NK-92 (cell line): ENCODE measurements around the gene SMARCB1.

ENCODE experiments used
- DNase-seq: peaks from one replicate; lab custom pipeline; 2025; ENCODE audit not compliant: unreplicated experiment; lab: John Stamatoyannopoulos, UW

The SMARCB1 gene

GRCh38 chr22:23829845-23830372 lies 43.1 kb downstream of the SMARCB1 start:
- no peak for DNase-seq

GRCh38 chr22:23831261-23831660 lies 44.5 kb downstream of the SMARCB1 start:
- DNase-seq = no peak

GRCh38 chr22:23831781-23832180 lies 45.0 kb downstream of the SMARCB1 start:
- DNase-seq = no peak

- DNase-seq = no peak
Observed at GRCh38 chr22:23832226-23833016, 45.7 kb downstream of the SMARCB1 start.

GRCh38 chr22:23833017-23833751 lies 46.4 kb downstream of the SMARCB1 start:
- no peak for DNase-seq

DNA sequence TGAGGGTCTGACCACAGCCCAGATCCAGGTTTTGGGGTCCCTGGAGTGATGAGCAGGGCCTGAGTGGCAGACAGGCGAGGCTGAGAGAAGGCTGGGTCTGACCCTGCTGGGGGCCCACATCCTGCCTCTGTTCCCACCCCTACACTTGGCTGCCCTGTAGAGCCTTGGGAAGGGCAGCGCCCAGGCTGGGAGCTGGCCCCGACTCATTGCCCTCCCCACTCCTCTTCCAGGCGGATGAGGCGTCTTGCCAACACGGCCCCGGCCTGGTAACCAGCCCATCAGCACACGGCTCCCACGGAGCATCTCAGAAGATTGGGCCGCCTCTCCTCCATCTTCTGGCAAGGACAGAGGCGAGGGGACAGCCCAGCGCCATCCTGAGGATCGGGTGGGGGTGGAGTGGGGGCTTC lies 47.1 kb downstream of the SMARCB1 start:
- no peak for DNase-seq

DNA sequence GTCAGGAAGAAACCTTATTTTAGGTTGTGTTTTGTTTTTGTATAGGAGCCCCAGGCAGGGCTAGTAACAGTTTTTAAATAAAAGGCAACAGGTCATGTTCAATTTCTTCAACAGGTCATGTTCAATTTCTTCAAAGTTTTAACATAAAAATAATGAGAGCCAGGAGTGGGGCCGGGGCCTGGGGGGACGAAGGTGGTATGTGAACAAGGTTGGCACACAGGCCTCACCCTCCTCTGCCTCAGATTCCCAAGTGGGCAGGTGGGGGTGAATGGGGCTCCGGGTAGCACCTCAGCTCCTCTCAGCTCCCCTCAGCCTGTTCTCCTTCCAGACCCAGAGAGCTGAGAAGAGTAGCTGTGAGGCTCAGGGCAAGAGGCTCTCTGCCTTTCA lies 47.6 kb downstream of the SMARCB1 start:
- DNase-seq = no peak

- DNase-seq = no peak
Observed at GRCh38 chr22:23834793-23835483, 48.2 kb downstream of the SMARCB1 start.

GRCh38 chr22:23835484-23836144 lies 48.8 kb downstream of the SMARCB1 start:
- no peak for DNase-seq

DNA sequence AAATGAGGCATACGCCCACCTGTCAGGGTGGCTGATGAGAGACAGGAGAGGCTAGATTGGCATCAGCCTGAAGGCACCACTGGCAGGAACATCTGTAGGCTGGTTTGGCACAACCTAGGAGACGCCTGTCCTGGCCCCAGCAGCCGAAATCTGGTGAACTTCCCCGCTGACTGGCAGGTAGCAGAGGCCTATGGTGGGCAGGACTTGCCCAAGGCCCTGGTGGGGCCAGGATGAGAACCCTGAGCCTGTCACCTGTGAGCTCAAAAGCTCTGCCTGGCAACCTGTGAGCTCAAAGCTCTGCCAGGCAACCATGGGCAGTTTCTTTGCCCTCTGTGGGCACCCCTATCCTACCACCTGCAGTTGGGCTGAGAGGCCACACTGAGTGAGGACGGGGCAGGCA lies 49.5 kb downstream of the SMARCB1 start:
- DNase-seq = no peak

DNA sequence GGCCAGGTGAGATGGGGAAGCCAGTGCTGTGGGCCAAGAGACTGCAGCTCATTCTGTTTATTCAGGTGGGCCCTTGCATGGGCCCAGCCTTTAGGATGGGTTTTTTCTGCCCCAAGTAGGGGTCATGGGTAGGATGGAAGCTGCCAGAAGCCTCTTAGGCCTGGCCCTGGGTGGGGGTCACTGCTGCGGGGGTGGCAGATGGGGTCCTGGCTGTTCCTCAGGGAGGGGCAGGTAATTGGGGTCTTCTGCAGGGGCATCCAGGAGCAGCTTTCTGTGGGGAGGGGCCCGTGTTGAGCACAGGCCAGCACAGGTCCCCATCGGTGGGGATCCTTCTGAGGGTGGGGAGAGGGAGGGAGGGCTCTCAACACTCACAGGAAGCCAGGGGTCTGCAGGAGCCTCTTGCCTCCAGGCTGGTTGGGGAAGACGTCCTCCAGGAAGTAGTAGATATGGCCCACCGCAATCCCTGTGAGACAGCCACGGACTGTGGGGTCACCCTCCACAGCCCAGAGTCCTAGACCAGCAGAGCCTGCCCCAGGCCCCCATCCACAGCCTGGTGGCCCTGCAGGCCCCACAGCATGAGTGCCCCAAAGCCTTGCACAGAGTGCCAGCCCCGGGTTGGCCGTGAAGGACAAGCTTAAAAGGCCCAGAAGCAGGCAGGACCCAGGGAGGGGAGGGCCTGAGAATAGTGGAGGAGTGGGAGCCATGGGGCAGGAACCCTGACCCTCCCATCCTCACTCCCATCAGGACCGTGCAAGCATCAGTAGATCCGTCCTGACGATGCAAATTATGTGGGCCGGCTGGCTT lies 50.1 kb downstream of the SMARCB1 start:
- no peak for DNase-seq

GRCh38 chr22:23837496-23837859 lies 50.7 kb downstream of the SMARCB1 start:
- no peak for DNase-seq

GRCh38 chr22:23837911-23838680 lies 51.3 kb downstream of the SMARCB1 start:
- DNase-seq = no peak

GRCh38 chr22:23838681-23839468 lies 52.1 kb downstream of the SMARCB1 start, which contains the start of gene DERL3:
Gene DERL3 (minus strand): TSS chr22:23839006. CDS start chr22:23838987, 19 bp downstream.
- peak; percentile 50 for DNase-seq

DNA sequence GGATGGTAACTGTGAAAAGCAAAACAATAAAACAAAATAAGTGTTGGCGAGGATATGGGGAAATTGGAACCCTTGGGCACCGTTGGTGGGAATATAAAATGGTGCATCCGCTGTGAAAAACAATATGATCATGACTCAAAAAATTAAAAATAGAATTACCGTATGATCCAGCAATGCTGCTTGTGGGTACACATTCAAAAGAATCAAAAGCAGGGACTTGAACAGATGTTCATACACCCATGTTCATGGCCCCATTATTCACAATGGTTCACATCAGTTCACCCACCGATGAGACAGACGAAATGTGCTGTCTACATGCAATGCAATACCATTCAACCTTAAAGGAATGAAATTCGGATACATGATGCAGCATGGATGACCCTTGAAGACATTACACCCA lies 53.3 kb downstream of the SMARCB1 start:
- no peak for DNase-seq

DNA sequence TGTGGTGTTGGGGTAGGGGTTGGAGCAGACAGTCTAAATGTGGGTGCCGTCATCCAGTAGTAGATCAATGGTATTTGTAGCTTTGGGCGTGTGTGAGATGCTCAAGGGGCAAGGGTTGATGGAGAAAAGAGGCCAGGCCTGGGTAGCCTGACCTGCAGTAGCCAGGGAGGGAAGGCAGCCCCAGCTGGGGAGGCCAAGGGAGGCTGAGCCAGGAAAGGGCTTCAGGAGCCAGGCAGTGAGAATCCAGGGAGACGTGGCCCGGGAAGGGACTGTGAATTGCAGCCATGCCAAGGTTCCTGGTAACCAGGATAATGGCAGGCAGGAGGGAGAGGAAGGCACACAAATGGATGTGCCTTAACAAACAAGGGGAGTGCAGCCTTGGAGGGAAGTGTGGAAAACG lies 54.5 kb downstream of the SMARCB1 start:
- DNase-seq = no peak

DNA sequence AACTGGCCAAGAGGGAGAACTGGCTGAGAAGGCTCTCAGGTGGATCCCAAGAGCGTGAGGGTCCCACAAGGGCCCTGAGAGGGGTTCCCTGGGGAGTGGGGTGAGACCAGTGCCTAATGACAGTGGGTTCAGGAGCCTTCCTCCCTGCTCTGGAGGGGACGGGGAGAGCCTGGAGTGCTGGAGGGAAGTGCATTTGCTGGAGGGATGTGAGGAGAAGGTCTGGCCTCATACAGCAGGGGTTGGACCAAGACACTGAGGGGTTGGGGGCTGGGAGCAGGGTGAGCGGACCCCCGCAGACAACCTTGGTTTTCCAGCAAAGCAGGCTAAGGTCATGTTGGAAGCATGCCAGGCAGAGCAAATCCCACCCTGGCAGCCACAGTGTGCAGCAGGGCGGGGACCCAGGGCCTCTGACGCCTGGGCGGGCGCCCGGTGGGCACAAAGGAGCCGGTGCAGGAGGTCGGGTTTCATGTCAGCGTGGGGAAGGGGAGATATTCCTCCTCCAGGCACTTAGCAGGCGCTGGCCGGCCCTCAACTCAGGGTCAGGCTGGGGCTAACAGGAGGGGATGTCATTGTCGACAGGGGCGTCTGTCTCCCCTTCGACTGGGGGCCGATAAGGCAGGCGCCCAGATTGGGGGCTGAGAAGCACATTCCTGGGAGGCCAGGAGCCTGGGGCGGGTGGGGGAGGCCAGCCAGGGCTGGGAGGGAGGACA lies 55.1 kb downstream of the SMARCB1 start:
- DNase-seq = no peak

DNA sequence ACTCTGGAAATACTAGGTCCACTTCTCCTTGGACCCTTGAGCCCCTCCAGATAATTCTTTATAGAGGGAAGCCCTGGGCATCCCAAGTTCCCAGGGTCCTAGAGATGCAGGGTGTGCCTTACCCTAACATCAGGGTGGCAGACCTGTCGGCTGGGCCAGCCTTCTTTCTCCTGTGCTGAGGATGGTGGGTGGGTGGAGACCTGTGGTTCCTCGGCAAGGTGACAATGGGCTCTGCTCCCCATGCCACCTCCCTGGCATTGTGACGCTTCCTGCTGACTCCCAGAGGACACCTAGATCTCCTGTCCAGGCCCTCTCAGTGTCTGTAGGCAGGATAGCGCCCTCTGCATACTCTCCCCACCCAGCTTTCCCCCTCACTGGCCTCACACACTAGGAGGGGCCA lies 55.8 kb downstream of the SMARCB1 start:
- DNase-seq = no peak
